ENCODE results near the gene ALAS1.

- no peak for TF ChIP-seq CTCF (IDR thresholded peaks at IDR 0.05)
- no peak for TF ChIP-seq POLR2A (IDR thresholded peaks at IDR 0.05)
These were observed 22.4 kb upstream of the ALAS1 start for GRCh38 chr3:52175416-52176179.

Measured in body of pancreas (tissue), 4 donors.